ENCODE results near the gene IYD.
A peak's percentile ranks its signal among the peaks of the same experiment; 100 is the strongest.

The IYD gene

GRCh38 chr6:150406948-150407347 is 38.1 kb downstream of the IYD start:
- H3K4me3 ChIP-seq = no peak overlapping the region
- no peaks in the 10 kb centered on the region for H4K20me1 ChIP-seq
- peak in 10 of 11 experiments; percentile 13 to 92 (median 76); a peak in 17 of 22 replicates for TF ChIP-seq Cebpa-rat (IDR thresholded peaks at IDR 0.05)
- no peaks in the 10 kb centered on the region for H3K36me3 ChIP-seq
- peak overlapping the region in 10 of 11 experiments; percentile 16 to 81 (median 66); a peak in 19 of 22 replicates for H3K4me2 ChIP-seq
- H3K27me3 ChIP-seq = no peaks in the 10 kb centered on the region
- peaks cover 11 to 21% (median 15%) of the 10 kb centered on the region in 11 experiments for H3K9me3 ChIP-seq (replicated peaks in 1 of 11)
- H3K9ac ChIP-seq = peak overlapping the region in 2 of 11 experiments; percentile 1 to 45; a peak in 1 of 22 replicates
- peak overlapping the region in 8 of 11 experiments; percentile 5 to 69 (median 53); a peak in 14 of 22 replicates for H3K27ac ChIP-seq
- H3K4me1 ChIP-seq = peaks cover 11 to 57% (median 40%) of the 10 kb centered on the region in 10 experiments

- H3K9me3 ChIP-seq (replicated peaks in 1 of 11) = peaks cover 11 to 21% (median 15%) of the 10 kb centered on the region in 11 experiments
- no peaks in the 10 kb centered on the region for H3K36me3 ChIP-seq
- no peaks in the 10 kb centered on the region for H3K27me3 ChIP-seq
- peaks cover 11 to 50% (median 40%) of the 10 kb centered on the region in 10 experiments for H3K4me1 ChIP-seq
- H3K9ac ChIP-seq = no peak overlapping the region
- H4K20me1 ChIP-seq = no peaks in the 10 kb centered on the region
- H3K4me3 ChIP-seq = no peak overlapping the region
- peak overlapping the region in 1 of 11 experiments; percentile 20; a peak in 1 of 22 replicates for H3K27ac ChIP-seq
- no peak for TF ChIP-seq Cebpa-rat (IDR thresholded peaks at IDR 0.05)
- H3K4me2 ChIP-seq = peak overlapping the region in 10 of 11 experiments; percentile 25 to 81 (median 64); a peak in 13 of 22 replicates
These were observed 40.0 kb downstream of the IYD start for GRCh38 chr6:150408842-150409241.

- peaks cover 11 to 20% (median 14%) of the 10 kb centered on the region in 11 experiments for H3K9me3 ChIP-seq (replicated peaks in 1 of 11)
- no peaks in the 10 kb centered on the region for H3K27me3 ChIP-seq
- H3K27ac ChIP-seq = no peak overlapping the region
- H3K36me3 ChIP-seq = no peaks in the 10 kb centered on the region
- no peak overlapping the region for H3K4me3 ChIP-seq
- H3K4me2 ChIP-seq = peak overlapping the region; percentile 25 to 81 (median 64)
- no peak for TF ChIP-seq Cebpa-rat (IDR thresholded peaks at IDR 0.05)
- 0 out of 22 replicates have a peak overlapping the region, but pooled peaks of 1 of the 11 experiments have one; percentile 6 for H3K9ac ChIP-seq
- H3K4me1 ChIP-seq = peaks cover 11 to 47% (median 40%) of the 10 kb centered on the region in 10 experiments
- H4K20me1 ChIP-seq = no peaks in the 10 kb centered on the region
These were observed 40.8 kb downstream of the IYD start for GRCh38 chr6:150409576-150410066.

- Histone ChIP-seq H3K36me3 (no peaks in the 10 kb centered on the region), H3K4me1 (peaks cover 11 to 47% (median 40%) of the 10 kb centered on the region in 10 experiments), H3K27ac (no peak overlapping the region), H3K4me2 (peak overlapping the region in 5 of 11 experiments; percentile 47 to 74 (median 65); a peak in 9 of 22 replicates), H3K27me3 (no peaks in the 10 kb centered on the region), H4K20me1 (no peaks in the 10 kb centered on the region), H3K9ac (no peak overlapping the region), H3K4me3 (no peak overlapping the region), H3K9me3 (replicated peaks in 1 of 11) (peaks cover 6 to 12% (median 7%) of the 10 kb centered on the region in 11 experiments; a peak in 21 of 22 replicates)
- no peak for TF ChIP-seq Cebpa-rat (IDR thresholded peaks at IDR 0.05)
These were observed 41.6 kb downstream of the IYD start for GRCh38 chr6:150410399-150410798.

GRCh38 chr6:150410906-150411305 is 42.1 kb downstream of the IYD start:
- TF ChIP-seq Cebpa-rat (IDR thresholded peaks at IDR 0.05) = no peak
- no peak overlapping the region for H3K27ac ChIP-seq
- H3K4me2 ChIP-seq = no peak overlapping the region

GRCh38 chr6:150412221-150412620 is 43.4 kb downstream of the IYD start:
- Histone ChIP-seq H3K27ac (no peak overlapping the region), H3K27me3 (no peaks in the 10 kb centered on the region), H3K36me3 (no peaks in the 10 kb centered on the region), H3K9me3 (replicated peaks in 1 of 11) (peaks cover 0 to 5% (median 0%) of the 10 kb centered on the region in 11 experiments; a peak in 3 of 22 replicates), H3K9ac (no peak overlapping the region), H3K4me2 (no peak overlapping the region), H4K20me1 (no peaks in the 10 kb centered on the region), H3K4me3 (no peak overlapping the region), H3K4me1 (peaks cover 11 to 37% (median 31%) of the 10 kb centered on the region in 10 experiments)
- no peak for TF ChIP-seq Cebpa-rat (IDR thresholded peaks at IDR 0.05)

More at GRCh38 chr6:150410906-150411305, 42.1 kb downstream of the IYD start:
- Histone ChIP-seq H3K27me3 (no peaks in the 10 kb centered on the region), H3K36me3 (no peaks in the 10 kb centered on the region), H3K9me3 (replicated peaks in 1 of 11) (peaks cover under 1 to 7% (median 2%) of the 10 kb centered on the region in 11 experiments; a peak in 17 of 22 replicates), H3K4me1 (peaks cover 11 to 47% (median 40%) of the 10 kb centered on the region in 10 experiments), H4K20me1 (no peaks in the 10 kb centered on the region), H3K9ac (no peak overlapping the region), H3K4me3 (no peak overlapping the region)

GRCh38 chr6:150413198-150413597 is 44.4 kb downstream of the IYD start:
- H3K27ac ChIP-seq = no peak overlapping the region

GRCh38 chr6:150413781-150414281 is 45.0 kb downstream of the IYD start:
- Histone ChIP-seq H3K9me3 (replicated peaks in 1 of 11) (peaks cover 0 to 4% (median 0%) of the 10 kb centered on the region in 11 experiments; a peak in 3 of 22 replicates), H4K20me1 (no peaks in the 10 kb centered on the region), H3K4me3 (no peak overlapping the region), H3K4me2 (no peak overlapping the region), H3K9ac (no peak overlapping the region), H3K27me3 (no peaks in the 10 kb centered on the region), H3K27ac (no peak overlapping the region), H3K4me1 (peaks cover 16 to 26% (median 19%) of the 10 kb centered on the region in 10 experiments), H3K36me3 (no peaks in the 10 kb centered on the region)
- TF ChIP-seq Cebpa-rat (IDR thresholded peaks at IDR 0.05) = no peak

More at GRCh38 chr6:150413198-150413597, 44.4 kb downstream of the IYD start:
- H3K4me2 ChIP-seq = no peak overlapping the region
- H3K9ac ChIP-seq = no peak overlapping the region
- H3K36me3 ChIP-seq = no peaks in the 10 kb centered on the region
- H3K9me3 ChIP-seq (replicated peaks in 1 of 11) = peaks cover 0 to 4% (median 0%) of the 10 kb centered on the region in 11 experiments; a peak in 3 of 22 replicates
- H3K4me1 ChIP-seq = peaks cover 11 to 31% (median 21%) of the 10 kb centered on the region in 10 experiments
- no peak for TF ChIP-seq Cebpa-rat (IDR thresholded peaks at IDR 0.05)
- H4K20me1 ChIP-seq = no peaks in the 10 kb centered on the region
- H3K27me3 ChIP-seq = no peaks in the 10 kb centered on the region
- H3K4me3 ChIP-seq = no peak overlapping the region

- no peaks in the 10 kb centered on the region for H4K20me1 ChIP-seq
- H3K4me1 ChIP-seq = peaks cover 6 to 16% (median 11%) of the 10 kb centered on the region in 10 experiments; a peak in 18 of 20 replicates
- H3K4me2 ChIP-seq = no peak overlapping the region
- H3K36me3 ChIP-seq = no peaks in the 10 kb centered on the region
- no peaks in the 10 kb centered on the region for H3K27me3 ChIP-seq
- H3K4me3 ChIP-seq = no peak overlapping the region
- no peak overlapping the region for H3K27ac ChIP-seq
- no peak for TF ChIP-seq Cebpa-rat (IDR thresholded peaks at IDR 0.05)
- H3K9ac ChIP-seq = no peak overlapping the region
- H3K9me3 ChIP-seq (replicated peaks in 1 of 11) = peaks cover 0 to 18% (median 14%) of the 10 kb centered on the region in 11 experiments; a peak in 17 of 22 replicates
These were observed 47.3 kb downstream of the IYD start for GRCh38 chr6:150416128-150416527.

Data from BLaER1 treated with 17β-estradiol and CSF1 and Interleukin-3, amounts not matched to agents 10 nM and 100 nM (cell line).